MCF 10A (cell line): ENCODE data around the gene NOS2. TPM values are rescaled to one million over a fixed set of nuclear protein-coding genes. Genes with fewer than 3 reads are reported as not detected.
"Not testable (repeated sequence)": the region's sequence is repeated elsewhere in the genome, so short reads cannot be mapped to it uniquely, and the experiment has no call there.

Source experiments
- BruUV-seq: library from RNA; stranded (reverse); fragments of 400-500 nt; replicated peaks from 2 replicates; lab custom pipeline; 2021; lab: Mats Ljungman, UMichigan
- CTCF ChIA-PET: fragments of 300-600 bp; sonication (Branson Sonifier 250); formaldehyde crosslinking; extraction: SDS; loops from one replicate; lab custom pipeline; 2021; ENCODE audit warnings: antibody characterized with exemption, inconsistent platforms; lab: Yijun Ruan, JAX
- POLR2A ChIA-PET: fragments of 300-600, 350-650 bp; sonication (Branson Sonifier 250); formaldehyde crosslinking; extraction: SDS; loops from one replicate; lab custom pipeline; 2020; ENCODE audit warnings: antibody characterized with exemption, inconsistent platforms; lab: Yijun Ruan, JAX
- DNase-seq: peaks from one replicate; pipeline ENCODE4 v3.0.0-alpha.2; 2018; ENCODE audit not compliant: unreplicated experiment
- H3K27ac Mint-ChIP-seq: one replicate; pipeline ENCODE4 v1.8.0; 2022; ENCODE audit warnings: mild to moderate bottlenecking, low read depth, mixed read lengths; ENCODE audit not compliant: unreplicated experiment
- H3K27me3 Mint-ChIP-seq: one replicate; pipeline ENCODE4 v1.8.0; 2022; ENCODE audit warnings: mixed read lengths; ENCODE audit not compliant: insufficient read depth, unreplicated experiment
- H3K36me3 Mint-ChIP-seq: one replicate; pipeline ENCODE4 v1.8.0; 2022; ENCODE audit warnings: mild to moderate bottlenecking, moderate library complexity, mixed read lengths; ENCODE audit not compliant: insufficient read depth, unreplicated experiment
- H3K4me1 Mint-ChIP-seq: one replicate; pipeline ENCODE4 v1.8.0; 2022; ENCODE audit warnings: mixed read lengths; ENCODE audit not compliant: insufficient read depth, unreplicated experiment
- H3K4me3 Mint-ChIP-seq: one replicate; pipeline ENCODE4 v1.8.0; 2022; ENCODE audit warnings: mild to moderate bottlenecking, moderate library complexity, mixed read lengths; ENCODE audit not compliant: unreplicated experiment
- H3K9me3 Mint-ChIP-seq: one replicate; pipeline ENCODE4 v1.8.0; 2022; ENCODE audit warnings: mixed read lengths; ENCODE audit not compliant: unreplicated experiment
- intact Hi-C: fragments of 100-400 bp; cut with micrococcal nuclease; formaldehyde crosslinking; loops from 2 replicates; pipeline ENCODE4 v1.14.1; 2022
- total RNA-seq: library from RNA; stranded (reverse); gene quantifications from 2 replicates; pipeline ENCODE4 v1.2.3, GENCODE V29; 2022
- TF ChIP-seq, protein P1 (sequence below): fragments of 200-600 bp; IDR thresholded peaks from one replicate; pipeline ENCODE4 v1.8.0; 2022; ENCODE audit warnings: antibody characterized with exemption, mild to moderate bottlenecking; ENCODE audit not compliant: unreplicated experiment

The NOS2 gene
- total RNA-seq, 1 experiment from 2014 or later, result not detected

DNA sequence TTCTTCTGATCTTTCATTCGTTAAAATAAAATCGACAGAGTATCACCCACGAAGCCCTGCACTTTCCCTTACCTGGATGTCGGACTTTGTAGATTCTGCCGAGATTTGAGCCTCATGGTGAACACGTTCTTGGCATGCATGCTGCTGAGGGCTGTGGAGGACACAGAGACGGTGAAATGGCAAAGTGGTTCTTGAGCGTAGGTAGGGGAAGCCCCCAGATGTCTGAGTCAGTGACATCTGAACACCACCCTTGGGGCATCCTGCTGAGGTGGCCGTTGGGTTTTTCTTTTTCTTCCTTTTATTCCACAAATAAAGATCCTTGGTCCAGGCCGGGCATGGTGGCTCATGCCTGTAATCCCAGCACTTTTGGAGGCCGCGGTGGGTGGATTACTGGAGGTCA lies 33.9 kb downstream of the NOS2 start:
- POLR2A ChIA-PET, result no interaction called here
- no peak overlapping the region for H3K27ac Mint-ChIP-seq
- H3K4me1 Mint-ChIP-seq, result no peaks in the 10 kb centered on the region
- TF ChIP-seq, protein P1, sequence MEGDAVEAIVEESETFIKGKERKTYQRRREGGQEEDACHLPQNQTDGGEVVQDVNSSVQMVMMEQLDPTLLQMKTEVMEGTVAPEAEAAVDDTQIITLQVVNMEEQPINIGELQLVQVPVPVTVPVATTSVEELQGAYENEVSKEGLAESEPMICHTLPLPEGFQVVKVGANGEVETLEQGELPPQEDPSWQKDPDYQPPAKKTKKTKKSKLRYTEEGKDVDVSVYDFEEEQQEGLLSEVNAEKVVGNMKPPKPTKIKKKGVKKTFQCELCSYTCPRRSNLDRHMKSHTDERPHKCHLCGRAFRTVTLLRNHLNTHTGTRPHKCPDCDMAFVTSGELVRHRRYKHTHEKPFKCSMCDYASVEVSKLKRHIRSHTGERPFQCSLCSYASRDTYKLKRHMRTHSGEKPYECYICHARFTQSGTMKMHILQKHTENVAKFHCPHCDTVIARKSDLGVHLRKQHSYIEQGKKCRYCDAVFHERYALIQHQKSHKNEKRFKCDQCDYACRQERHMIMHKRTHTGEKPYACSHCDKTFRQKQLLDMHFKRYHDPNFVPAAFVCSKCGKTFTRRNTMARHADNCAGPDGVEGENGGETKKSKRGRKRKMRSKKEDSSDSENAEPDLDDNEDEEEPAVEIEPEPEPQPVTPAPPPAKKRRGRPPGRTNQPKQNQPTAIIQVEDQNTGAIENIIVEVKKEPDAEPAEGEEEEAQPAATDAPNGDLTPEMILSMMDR, result no peak
- CTCF ChIA-PET, result interaction anchor here (0.7 to 1.4 kb wide), 3 partner anchors 10 to 157 kb away, joined by 3 to 5 read pairs (median 5); no protein-coding TSS in a partner anchor
- H3K4me3 Mint-ChIP-seq, result no peak overlapping the region
- intact Hi-C loops, result no loop called here
- H3K27me3 Mint-ChIP-seq, result no peaks in the 10 kb centered on the region
- no peaks in the 10 kb centered on the region for H3K36me3 Mint-ChIP-seq
- no TSS peak for BruUV-seq
- no peaks in the 10 kb centered on the region for H3K9me3 Mint-ChIP-seq
- no peak for DNase-seq

DNA sequence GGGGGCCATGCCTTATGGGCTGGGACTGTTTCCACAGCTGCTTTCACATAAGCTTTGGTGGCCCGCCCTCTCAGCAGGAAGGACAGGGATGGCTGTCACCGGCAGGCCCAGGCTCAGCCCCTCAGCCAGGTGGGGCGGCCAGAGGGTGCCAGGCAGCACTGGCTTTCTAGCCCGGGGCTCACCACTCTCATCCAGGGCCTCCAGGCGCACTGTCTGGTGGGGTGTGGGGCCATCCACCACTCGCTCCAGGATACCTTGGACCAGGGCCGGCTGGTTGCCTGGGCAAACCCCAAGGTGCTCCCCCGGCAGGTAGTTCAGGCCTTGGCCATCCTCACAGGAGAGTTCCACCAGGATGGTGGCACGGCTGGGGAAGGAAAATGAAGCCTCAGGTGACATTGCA lies 35.0 kb downstream of the NOS2 start:
- TF ChIP-seq, protein P1, result no peak
- intact Hi-C loops, result no loop called here
- H3K36me3 Mint-ChIP-seq, result no peaks in the 10 kb centered on the region
- CTCF ChIA-PET, result interaction anchor here (0.6 to 1.4 kb wide), 2 partner anchors 9 to 116 kb away, joined by 5 to 6 read pairs; no protein-coding TSS in a partner anchor
- POLR2A ChIA-PET, result no interaction called here
- no peaks in the 10 kb centered on the region for H3K27me3 Mint-ChIP-seq
- BruUV-seq, result no TSS peak
- no peak for DNase-seq
- H3K4me3 Mint-ChIP-seq, result no peak overlapping the region
- H3K9me3 Mint-ChIP-seq, result no peaks in the 10 kb centered on the region
- no peak overlapping the region for H3K27ac Mint-ChIP-seq
- no peaks in the 10 kb centered on the region for H3K4me1 Mint-ChIP-seq

DNA sequence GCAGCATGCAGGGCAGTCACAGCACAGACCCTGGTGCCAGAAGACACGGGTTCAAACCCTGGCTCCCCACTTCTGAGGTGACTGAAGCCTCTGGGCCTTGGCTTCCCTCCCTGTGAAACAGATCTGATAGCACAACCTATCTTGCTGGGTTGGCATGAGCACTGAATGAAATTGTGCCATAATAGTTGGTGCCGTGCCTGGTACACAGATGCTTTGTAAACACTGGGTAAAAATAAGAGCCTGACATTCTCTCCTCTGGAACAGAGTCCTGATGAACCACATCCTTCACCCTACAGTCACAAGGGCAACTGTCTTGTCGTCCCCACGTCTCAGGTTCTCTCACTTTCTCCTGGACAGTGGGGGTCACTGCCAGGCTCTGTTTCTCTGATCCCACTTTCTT lies 35.7 kb downstream of the NOS2 start:
- TF ChIP-seq, protein P1, result no peak
- Mint-ChIP-seq H3K9me3 (no peaks in the 10 kb centered on the region), H3K27ac (no peak overlapping the region), H3K4me1 (no peaks in the 10 kb centered on the region), H3K4me3 (no peak overlapping the region), H3K27me3 (no peaks in the 10 kb centered on the region), H3K36me3 (no peaks in the 10 kb centered on the region)
- DNase-seq, result no peak
- intact Hi-C loops, result no loop called here
- POLR2A ChIA-PET, result no interaction called here
- no TSS peak for BruUV-seq
- CTCF ChIA-PET, result no interaction called here

DNA sequence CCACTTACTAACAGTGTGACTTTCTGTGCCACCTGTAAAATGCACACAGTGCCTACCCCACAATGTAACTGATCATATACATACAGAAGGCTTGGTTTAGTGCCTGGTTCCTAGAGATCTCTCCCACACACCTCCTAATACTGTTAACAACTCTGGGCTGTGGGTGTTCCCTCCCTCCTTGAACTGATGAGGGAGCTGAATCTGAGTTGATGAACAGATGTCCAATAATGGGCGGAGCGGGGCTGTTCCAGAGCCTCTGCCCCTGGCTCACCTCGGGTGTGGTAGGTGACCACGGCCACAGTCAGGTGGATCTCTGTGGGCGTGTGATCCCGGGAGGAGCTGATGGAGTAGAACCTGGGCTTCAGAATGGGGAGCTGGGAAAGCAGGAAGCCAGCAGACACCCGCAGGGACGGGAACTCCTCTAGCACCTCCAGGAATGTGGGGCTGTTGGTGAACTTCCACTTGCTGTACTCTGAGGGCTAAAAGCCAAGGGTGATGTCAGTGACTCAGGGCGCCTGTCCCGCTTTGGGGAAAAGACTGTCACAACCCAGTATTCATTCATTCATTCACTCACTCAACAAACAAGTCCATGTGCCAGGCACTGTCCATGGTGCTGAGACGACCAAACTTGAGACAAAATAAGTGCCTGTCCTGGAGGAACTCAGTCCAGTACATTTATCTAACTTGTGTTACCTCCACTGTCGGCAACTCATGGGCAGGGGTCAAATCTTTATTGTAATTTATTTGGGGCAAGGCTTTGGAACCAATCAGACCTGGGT lies 37.6 kb downstream of the NOS2 start:
- H3K9me3 Mint-ChIP-seq, result no peaks in the 10 kb centered on the region
- TF ChIP-seq, protein P1, result no peak
- POLR2A ChIA-PET, result no interaction called here
- CTCF ChIA-PET, result interaction anchor here (0.6 to 13.9 kb wide), 14 partner anchors 8 to 416 kb away, joined by 3 to 377 read pairs (median 4); no protein-coding TSS in a partner anchor
- H3K27me3 Mint-ChIP-seq, result peaks cover 7% of the 10 kb centered on the region
- H3K4me1 Mint-ChIP-seq, result no peaks in the 10 kb centered on the region
- H3K27ac Mint-ChIP-seq, result no peak overlapping the region
- peak; percentile 58 for DNase-seq
- H3K4me3 Mint-ChIP-seq, result no peak overlapping the region
- no peaks in the 10 kb centered on the region for H3K36me3 Mint-ChIP-seq
- intact Hi-C loops, result no loop called here
- BruUV-seq, result no TSS peak

DNA sequence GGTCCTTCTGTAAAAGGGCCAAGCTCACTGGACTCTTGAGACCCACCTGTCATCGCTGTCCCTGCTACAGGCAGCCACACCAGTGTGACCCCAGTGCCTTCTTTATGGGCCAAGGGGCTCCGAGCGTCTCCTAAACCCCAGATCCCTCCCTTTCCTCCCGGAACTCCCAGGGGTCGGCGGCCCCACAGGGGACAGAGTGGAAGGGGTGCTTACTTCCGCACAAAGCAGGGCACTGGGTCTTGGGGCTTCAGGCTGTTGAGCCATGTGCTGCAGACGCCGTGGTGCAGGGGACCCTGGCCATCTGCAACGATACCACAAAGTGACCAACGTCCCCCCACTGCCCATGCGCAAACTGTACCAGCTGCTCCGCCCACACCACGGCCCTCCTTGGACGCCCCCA lies 39.4 kb downstream of the NOS2 start:
- BruUV-seq, H3K9me3 Mint-ChIP-seq, H3K27ac Mint-ChIP-seq, POLR2A ChIA-PET, DNase-seq, H3K4me3 Mint-ChIP-seq, H3K4me1 Mint-ChIP-seq, H3K36me3 Mint-ChIP-seq: not testable (repeated sequence)
- CTCF ChIA-PET, result interaction anchor here (0.6 to 13.9 kb wide), 15 partner anchors 8 to 282 kb away, joined by 3 to 377 read pairs (median 5); partner anchors contain the start of genes LYRM9, NLK and NOS2
- intact Hi-C loops, result loop anchor here (1.0 kb wide), 1 partner anchor 119 kb away; no protein-coding TSS in a partner anchor
- peaks cover 11% of the 10 kb centered on the region for H3K27me3 Mint-ChIP-seq
